ENCODE measurements around the gene SORBS2.

Gene SORBS2

DNA sequence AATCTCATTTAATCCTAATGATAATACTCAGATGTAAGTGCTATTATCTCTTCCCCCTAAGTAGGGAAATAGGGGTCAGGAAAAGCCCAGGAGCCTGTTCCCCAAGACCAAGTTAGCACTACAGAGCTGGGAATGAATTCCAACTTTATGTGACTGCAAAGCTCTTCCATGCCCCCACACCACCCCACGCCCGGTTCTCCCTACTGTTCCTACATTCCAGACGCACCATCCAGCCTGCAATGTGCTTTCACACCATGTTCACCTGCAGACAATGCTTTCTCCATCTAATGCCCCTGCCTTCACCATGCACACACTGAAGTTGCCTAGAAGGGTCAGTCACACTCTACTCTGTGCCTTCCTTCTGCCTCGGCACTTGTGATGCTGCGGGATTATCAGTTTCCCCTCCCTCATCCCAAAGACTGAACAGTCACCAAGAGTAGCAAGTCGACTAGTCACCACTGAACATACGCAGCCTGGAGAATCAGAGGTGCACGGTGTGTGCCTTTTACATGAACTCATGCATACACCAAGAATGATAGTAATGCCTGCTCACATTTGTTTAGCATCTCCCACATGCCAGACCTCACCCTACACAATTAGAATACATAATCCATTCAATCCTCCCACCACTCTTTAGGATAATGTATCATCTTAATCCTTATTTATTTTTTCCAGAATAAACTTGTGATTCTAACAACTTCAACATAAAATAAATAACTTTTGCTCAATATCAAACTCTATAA is 14.2 kb downstream of the SORBS2 start:
- H3K27ac ChIP-seq (ENCODE audit: low read length): no peak overlapping the region
- no peak overlapping the region for H3K9ac ChIP-seq (ENCODE audit: low read depth, low read length)
- H3K4me3 ChIP-seq (ENCODE audit: low read length): no peak overlapping the region
- H3K9me3 ChIP-seq (ENCODE audit: insufficient read depth, low read depth, low read length): no peaks in the 10 kb centered on the region
- H3K4me1 ChIP-seq (ENCODE audit: insufficient read depth, low read length): no peaks in the 10 kb centered on the region; the same call in 1 of the 2 replicates
- no peaks in the 10 kb centered on the region for H3K36me3 ChIP-seq (ENCODE audit: insufficient read depth, low read depth, low read length)
- no peaks in the 10 kb centered on the region for H3K27me3 ChIP-seq (ENCODE audit: insufficient read depth, low read length)

DNA sequence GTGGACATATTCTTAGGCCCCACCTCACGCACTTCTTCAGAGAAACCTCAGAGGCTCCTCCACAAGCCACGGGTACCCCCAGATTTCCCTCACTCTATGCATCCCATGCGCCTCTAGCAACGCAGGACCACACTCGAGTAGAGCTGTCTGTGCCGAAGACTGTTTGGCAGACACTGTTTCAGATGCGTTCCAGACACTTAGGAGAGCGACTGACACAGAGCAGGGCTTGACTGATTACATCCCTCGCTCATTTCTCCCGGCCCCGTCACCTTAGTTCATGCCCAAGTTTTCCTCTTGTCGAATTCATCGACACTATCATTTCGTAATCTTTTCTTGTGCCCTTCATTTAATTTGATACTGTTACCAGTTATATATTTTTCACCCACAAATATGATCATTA is 15.0 kb downstream of the SORBS2 start:
- Histone ChIP-seq H3K27me3 (ENCODE audit: insufficient read depth, low read length) (no peaks in the 10 kb centered on the region), H3K9me3 (ENCODE audit: insufficient read depth, low read depth, low read length) (no peaks in the 10 kb centered on the region), H3K9ac (ENCODE audit: low read depth, low read length) (no peak overlapping the region), H3K27ac (ENCODE audit: low read length) (no peak overlapping the region), H3K4me1 (ENCODE audit: insufficient read depth, low read length) (no peaks in the 10 kb centered on the region; the same call in 1 of the 2 replicates), H3K36me3 (ENCODE audit: insufficient read depth, low read depth, low read length) (no peaks in the 10 kb centered on the region), H3K4me3 (ENCODE audit: low read length) (no peak overlapping the region)

- Histone ChIP-seq H3K9me3 (ENCODE audit: insufficient read depth, low read depth, low read length) (no peaks in the 10 kb centered on the region), H3K4me1 (ENCODE audit: insufficient read depth, low read length) (no peaks in the 10 kb centered on the region; the same call in 1 of the 2 replicates), H3K36me3 (ENCODE audit: insufficient read depth, low read depth, low read length) (no peaks in the 10 kb centered on the region), H3K27ac (ENCODE audit: low read length) (no peak overlapping the region), H3K9ac (ENCODE audit: low read depth, low read length) (no peak overlapping the region), H3K4me3 (ENCODE audit: low read length) (no peak overlapping the region), H3K27me3 (ENCODE audit: insufficient read depth, low read length) (no peaks in the 10 kb centered on the region)
Measured at GRCh38 chr4:185796176-185796575, 15.8 kb downstream of the SORBS2 start.

GRCh38 chr4:185794637-185795036 is 17.4 kb downstream of the SORBS2 start:
- Histone ChIP-seq H3K36me3 (ENCODE audit: insufficient read depth, low read depth, low read length) (no peaks in the 10 kb centered on the region), H3K27me3 (ENCODE audit: insufficient read depth, low read length) (no peaks in the 10 kb centered on the region), H3K4me1 (ENCODE audit: insufficient read depth, low read length) (no peaks in the 10 kb centered on the region; the same call in 1 of the 2 replicates), H3K27ac (ENCODE audit: low read length) (no peak overlapping the region), H3K9me3 (ENCODE audit: insufficient read depth, low read depth, low read length) (no peaks in the 10 kb centered on the region), H3K4me3 (ENCODE audit: low read length) (no peak overlapping the region), H3K9ac (ENCODE audit: low read depth, low read length) (no peak overlapping the region)

DNA sequence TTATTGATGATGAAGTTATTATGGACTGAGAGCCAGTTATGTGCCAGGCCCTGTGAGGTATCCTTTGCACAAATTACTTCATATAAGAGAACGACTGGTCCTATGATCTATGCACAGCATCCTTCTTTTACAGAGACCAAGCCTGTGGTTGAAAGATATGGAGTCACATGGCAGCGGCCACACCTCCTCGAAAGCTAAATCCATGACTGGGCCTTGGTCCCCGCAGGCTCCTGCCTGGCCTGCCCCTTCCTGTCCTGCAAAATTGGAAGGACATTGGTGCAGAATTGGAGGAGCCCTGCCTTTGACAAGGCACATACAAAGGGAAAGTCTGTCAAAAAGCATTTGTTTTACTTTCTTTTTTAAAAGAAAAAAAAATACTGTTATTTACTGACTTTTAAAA is 18.3 kb downstream of the SORBS2 start:
- no peak overlapping the region for H3K9ac ChIP-seq (ENCODE audit: low read depth, low read length)
- H3K9me3 ChIP-seq (ENCODE audit: insufficient read depth, low read depth, low read length): no peaks in the 10 kb centered on the region
- no peak overlapping the region for H3K4me3 ChIP-seq (ENCODE audit: low read length)
- H3K4me1 ChIP-seq (ENCODE audit: insufficient read depth, low read length): no peaks in the 10 kb centered on the region; the same call in 1 of the 2 replicates
- no peak overlapping the region for H3K27ac ChIP-seq (ENCODE audit: low read length)
- H3K36me3 ChIP-seq (ENCODE audit: insufficient read depth, low read depth, low read length): no peaks in the 10 kb centered on the region
- no peaks in the 10 kb centered on the region for H3K27me3 ChIP-seq (ENCODE audit: insufficient read depth, low read length)

GRCh38 chr4:185793116-185793485 is 18.9 kb downstream of the SORBS2 start:
- H3K27ac ChIP-seq (ENCODE audit: low read length): no peak overlapping the region
- H3K9me3 ChIP-seq (ENCODE audit: insufficient read depth, low read depth, low read length): no peaks in the 10 kb centered on the region
- no peak overlapping the region for H3K4me3 ChIP-seq (ENCODE audit: low read length)
- H3K4me1 ChIP-seq (ENCODE audit: insufficient read depth, low read length): no peaks in the 10 kb centered on the region; the same call in 1 of the 2 replicates
- no peak overlapping the region for H3K9ac ChIP-seq (ENCODE audit: low read depth, low read length)
- H3K27me3 ChIP-seq (ENCODE audit: insufficient read depth, low read length): no peaks in the 10 kb centered on the region
- no peaks in the 10 kb centered on the region for H3K36me3 ChIP-seq (ENCODE audit: insufficient read depth, low read depth, low read length)

- Histone ChIP-seq H3K9ac (ENCODE audit: low read depth, low read length) (no peak overlapping the region), H3K4me1 (ENCODE audit: insufficient read depth, low read length) (no peaks in the 10 kb centered on the region; the same call in 1 of the 2 replicates), H3K4me3 (ENCODE audit: low read length) (no peak overlapping the region), H3K27me3 (ENCODE audit: insufficient read depth, low read length) (no peaks in the 10 kb centered on the region), H3K9me3 (ENCODE audit: insufficient read depth, low read depth, low read length) (no peaks in the 10 kb centered on the region), H3K36me3 (ENCODE audit: insufficient read depth, low read depth, low read length) (no peaks in the 10 kb centered on the region), H3K27ac (ENCODE audit: low read length) (no peak overlapping the region)
Measured at GRCh38 chr4:185792384-185793115, 19.4 kb downstream of the SORBS2 start.

DNA sequence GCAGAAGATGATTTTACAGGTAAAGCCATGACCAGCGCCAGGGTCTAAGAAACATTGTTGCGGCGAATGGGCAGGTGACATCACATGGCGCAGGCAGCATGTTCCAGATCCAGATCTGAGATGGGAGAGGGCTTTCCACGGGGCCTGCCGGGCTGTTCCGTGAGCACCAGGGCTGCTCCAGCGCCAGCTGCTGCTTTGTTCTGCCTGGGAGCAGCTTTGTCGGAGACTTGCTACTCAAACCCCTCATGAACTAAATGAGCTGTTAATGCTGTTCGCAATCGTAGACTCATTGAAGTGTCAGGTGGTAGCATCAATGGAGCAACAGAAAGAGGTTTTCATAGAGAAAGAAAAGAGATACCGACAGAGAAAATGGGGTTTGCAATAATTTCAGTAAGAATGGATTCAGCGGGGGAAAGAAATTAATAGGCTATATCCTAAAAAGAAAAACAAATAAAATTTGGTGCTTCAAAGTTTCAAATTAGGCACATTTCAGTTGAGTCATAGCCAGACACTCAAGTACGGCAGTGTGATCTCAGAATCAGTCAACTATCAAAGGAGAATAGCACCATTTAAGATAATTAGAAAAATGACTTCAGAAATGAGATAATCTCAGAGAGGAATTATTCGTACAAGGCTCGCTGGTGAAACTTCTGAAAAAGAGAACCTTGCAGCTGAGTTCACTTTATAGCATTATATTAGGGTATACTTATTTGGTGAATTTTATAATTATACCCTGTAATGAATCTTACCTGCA is 23.9 kb downstream of the SORBS2 start:
- no peak overlapping the region for H3K9ac ChIP-seq (ENCODE audit: low read depth, low read length)
- no peaks in the 10 kb centered on the region for H3K27me3 ChIP-seq (ENCODE audit: insufficient read depth, low read length)
- peaks cover 3% of the 10 kb centered on the region for H3K4me1 ChIP-seq (ENCODE audit: insufficient read depth, low read length)
- H3K27ac ChIP-seq (ENCODE audit: low read length): no peak overlapping the region
- H3K9me3 ChIP-seq (ENCODE audit: insufficient read depth, low read depth, low read length): no peaks in the 10 kb centered on the region
- no peaks in the 10 kb centered on the region for H3K36me3 ChIP-seq (ENCODE audit: insufficient read depth, low read depth, low read length)
- no peak overlapping the region for H3K4me3 ChIP-seq (ENCODE audit: low read length)

DNA sequence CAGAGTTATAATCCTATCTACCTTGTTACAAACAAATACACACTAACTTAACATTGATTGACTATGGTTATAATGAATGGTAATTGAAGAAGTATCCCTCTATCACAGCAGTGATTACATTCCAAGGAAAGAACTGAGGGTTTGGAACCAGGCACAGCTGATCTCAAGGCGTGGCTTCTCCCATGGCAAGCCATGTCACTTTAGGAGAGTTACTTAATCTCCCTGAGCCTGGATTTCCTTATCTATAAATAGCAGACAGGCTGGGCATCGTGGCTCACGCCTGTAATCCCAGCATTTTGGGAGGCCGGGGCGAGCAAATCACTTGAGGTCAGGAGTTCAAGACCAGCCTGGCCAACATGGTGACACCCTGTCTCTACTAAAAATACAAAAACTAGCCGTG is 25.6 kb downstream of the SORBS2 start:
- Histone ChIP-seq H3K36me3 (ENCODE audit: insufficient read depth, low read depth, low read length) (no peaks in the 10 kb centered on the region), H3K27me3 (ENCODE audit: insufficient read depth, low read length) (no peaks in the 10 kb centered on the region)

DNA sequence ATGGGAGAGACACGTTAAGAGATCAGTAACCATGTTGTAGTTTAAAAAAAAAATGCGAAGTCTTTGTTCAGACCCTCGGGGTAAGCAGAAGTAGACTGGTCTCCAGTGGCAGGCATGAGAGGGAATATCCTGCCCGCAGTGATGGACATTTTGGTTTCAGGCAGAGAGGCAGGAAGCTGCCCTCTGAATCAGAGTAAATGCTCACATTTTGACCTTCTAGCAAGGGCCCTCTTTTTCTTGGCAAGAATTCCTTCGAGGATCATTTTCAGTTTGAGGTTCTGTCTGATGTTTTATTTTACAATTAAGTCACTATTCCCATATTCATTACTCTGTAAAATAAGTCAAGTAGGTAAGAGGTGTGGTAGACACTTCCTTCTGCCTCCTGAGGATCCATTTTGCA is 28.4 kb downstream of the SORBS2 start:
- no peaks in the 10 kb centered on the region for H3K36me3 ChIP-seq (ENCODE audit: insufficient read depth, low read depth, low read length)
- no peaks in the 10 kb centered on the region for H3K27me3 ChIP-seq (ENCODE audit: insufficient read depth, low read length)
- no peaks in the 10 kb centered on the region for H3K9me3 ChIP-seq (ENCODE audit: insufficient read depth, low read depth, low read length)
- H3K9ac ChIP-seq (ENCODE audit: low read depth, low read length): no peak overlapping the region
- peaks cover 3% of the 10 kb centered on the region; the same call in 1 of the 2 replicates for H3K4me1 ChIP-seq (ENCODE audit: insufficient read depth, low read length)
- no peak overlapping the region for H3K4me3 ChIP-seq (ENCODE audit: low read length)
- no peak overlapping the region for H3K27ac ChIP-seq (ENCODE audit: low read length)

More for the DNA sequence above, 25.6 kb downstream of the SORBS2 start:
- H3K27ac ChIP-seq (ENCODE audit: low read length): no peak overlapping the region
- no peaks in the 10 kb centered on the region for H3K9me3 ChIP-seq (ENCODE audit: insufficient read depth, low read depth, low read length)
- no peak overlapping the region for H3K4me3 ChIP-seq (ENCODE audit: low read length)
- H3K9ac ChIP-seq (ENCODE audit: low read depth, low read length): no peak overlapping the region
- H3K4me1 ChIP-seq (ENCODE audit: insufficient read depth, low read length): peaks cover 3% of the 10 kb centered on the region; the same call in 1 of the 2 replicates

GRCh38 chr4:185782523-185782922 is 29.5 kb downstream of the SORBS2 start:
- Histone ChIP-seq H3K9me3 (ENCODE audit: insufficient read depth, low read depth, low read length) (no peaks in the 10 kb centered on the region), H3K4me1 (ENCODE audit: insufficient read depth, low read length) (peaks cover 3% of the 10 kb centered on the region; the same call in 1 of the 2 replicates), H3K36me3 (ENCODE audit: insufficient read depth, low read depth, low read length) (no peaks in the 10 kb centered on the region), H3K4me3 (ENCODE audit: low read length) (no peak overlapping the region), H3K27ac (ENCODE audit: low read length) (no peak overlapping the region), H3K27me3 (ENCODE audit: insufficient read depth, low read length) (no peaks in the 10 kb centered on the region), H3K9ac (ENCODE audit: low read depth, low read length) (no peak overlapping the region)

All from iPS-20b (cell line).